ENCODE data around the gene CPTP.
"Not testable (repeated sequence)": the region's sequence is repeated elsewhere in the genome, so short reads cannot be mapped to it uniquely, and the experiment has no call there.

The CPTP gene

DNA sequence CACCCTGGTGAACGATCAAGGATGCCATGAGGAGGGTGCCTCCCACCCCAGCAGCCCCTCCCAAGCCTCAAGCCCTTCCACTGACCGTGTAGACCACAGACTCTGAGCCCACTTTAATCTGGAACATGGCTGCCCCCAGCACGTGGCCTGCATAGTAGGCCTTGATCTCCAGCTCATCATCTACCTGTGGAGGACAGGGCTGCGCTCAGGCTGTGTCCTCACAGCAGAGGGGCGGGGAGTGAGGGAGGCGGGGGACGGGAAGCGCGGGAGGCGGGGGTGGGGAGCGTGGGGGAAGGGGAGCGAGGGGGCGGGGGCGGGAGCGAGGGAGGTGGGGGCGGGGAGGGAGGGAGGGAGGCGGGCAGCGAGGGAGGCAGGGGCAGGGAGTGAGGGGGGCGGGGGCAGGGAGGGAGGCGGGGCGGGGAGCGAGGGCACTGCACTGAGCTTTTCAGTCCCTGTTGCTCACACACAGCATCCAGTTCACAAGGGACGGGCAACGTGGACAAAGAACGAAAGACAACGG, 9.1 kb upstream of the CPTP start:
- Histone ChIP-seq H3K27ac (ENCODE audit: low read length) (no peak overlapping the region), H3K9ac (ENCODE audit: low read depth, low read length) (no peak overlapping the region), H2AFZ (ENCODE audit: low read depth, low read length) (no peak overlapping the region), H3K36me3 (ENCODE audit: insufficient read depth, low read length) (peaks cover 85% of the 10 kb centered on the region), H3K4me1 (ENCODE audit: insufficient read depth, low read length) (peaks cover 7% of the 10 kb centered on the region), H3K4me3 (ENCODE audit: low read depth in 1 of 2, low read length in 2 of 2) (no peak overlapping the region), H3K9me3 (ENCODE audit: insufficient read depth, low read length, severe bottlenecking) (no peaks in the 10 kb centered on the region), H3K27me3 (ENCODE audit: insufficient read depth, low read length, poor library complexity) (no peaks in the 10 kb centered on the region), H3K4me2 (ENCODE audit: insufficient read depth, low read length) (no peak overlapping the region), H3K79me2 (ENCODE audit: insufficient read depth, low read length) (peaks cover 69% of the 10 kb centered on the region), H4K20me1 (ENCODE audit: insufficient read depth, low read length) (peaks cover 70% of the 10 kb centered on the region)
- TF ChIP-seq EZH2 (IDR thresholded peaks at IDR 0.05; ENCODE audit: borderline replicate concordance, low read depth, low read length, severe bottlenecking), result no peak
- TF ChIP-seq, protein P1, sequence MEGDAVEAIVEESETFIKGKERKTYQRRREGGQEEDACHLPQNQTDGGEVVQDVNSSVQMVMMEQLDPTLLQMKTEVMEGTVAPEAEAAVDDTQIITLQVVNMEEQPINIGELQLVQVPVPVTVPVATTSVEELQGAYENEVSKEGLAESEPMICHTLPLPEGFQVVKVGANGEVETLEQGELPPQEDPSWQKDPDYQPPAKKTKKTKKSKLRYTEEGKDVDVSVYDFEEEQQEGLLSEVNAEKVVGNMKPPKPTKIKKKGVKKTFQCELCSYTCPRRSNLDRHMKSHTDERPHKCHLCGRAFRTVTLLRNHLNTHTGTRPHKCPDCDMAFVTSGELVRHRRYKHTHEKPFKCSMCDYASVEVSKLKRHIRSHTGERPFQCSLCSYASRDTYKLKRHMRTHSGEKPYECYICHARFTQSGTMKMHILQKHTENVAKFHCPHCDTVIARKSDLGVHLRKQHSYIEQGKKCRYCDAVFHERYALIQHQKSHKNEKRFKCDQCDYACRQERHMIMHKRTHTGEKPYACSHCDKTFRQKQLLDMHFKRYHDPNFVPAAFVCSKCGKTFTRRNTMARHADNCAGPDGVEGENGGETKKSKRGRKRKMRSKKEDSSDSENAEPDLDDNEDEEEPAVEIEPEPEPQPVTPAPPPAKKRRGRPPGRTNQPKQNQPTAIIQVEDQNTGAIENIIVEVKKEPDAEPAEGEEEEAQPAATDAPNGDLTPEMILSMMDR (IDR thresholded peaks at IDR 0.05; ENCODE audit: borderline replicate concordance, extremely low read depth, low read length, poor library complexity, severe bottlenecking), result no peak
- DNase-seq (no peak), ATAC-seq (ENCODE audit: insufficient read depth, low read depth) (no peak)

DNA sequence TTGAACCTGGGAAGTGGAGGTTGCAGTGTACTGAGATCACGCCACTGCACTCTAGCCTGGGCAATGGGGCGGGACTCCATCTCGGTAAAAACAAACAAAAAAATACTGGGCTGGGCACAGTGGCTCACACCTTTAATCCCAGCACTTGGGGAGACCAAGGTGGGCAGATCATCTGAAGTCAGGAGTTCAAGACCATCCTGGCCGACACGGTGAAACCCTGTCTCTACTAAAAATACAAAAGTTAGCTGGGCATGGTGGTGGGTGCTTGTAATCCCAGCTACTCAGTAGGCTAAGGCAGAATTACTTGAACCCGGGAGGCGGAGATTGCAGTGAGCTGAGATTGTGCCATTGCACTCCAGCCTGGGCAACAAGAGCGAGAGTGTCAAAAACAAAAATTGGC, 8.4 kb upstream of the CPTP start:
- not testable (repeated sequence) for DNase-seq; ATAC-seq (ENCODE audit: insufficient read depth, low read depth); H2AFZ ChIP-seq (ENCODE audit: low read depth, low read length); H3K27ac ChIP-seq (ENCODE audit: low read length); H3K4me3 ChIP-seq (ENCODE audit: low read depth in 1 of 2, low read length in 2 of 2); H3K9ac ChIP-seq (ENCODE audit: low read depth, low read length); H3K4me2 ChIP-seq (ENCODE audit: insufficient read depth, low read length); H3K27me3 ChIP-seq (ENCODE audit: insufficient read depth, low read length, poor library complexity); H3K9me3 ChIP-seq (ENCODE audit: insufficient read depth, low read length, severe bottlenecking)
- H3K79me2 ChIP-seq (ENCODE audit: insufficient read depth, low read length), result peaks cover 73% of the 10 kb centered on the region
- H3K4me1 ChIP-seq (ENCODE audit: insufficient read depth, low read length), result peaks cover 10% of the 10 kb centered on the region
- H3K36me3 ChIP-seq (ENCODE audit: insufficient read depth, low read length), result peaks cover 85% of the 10 kb centered on the region
- peaks cover 74% of the 10 kb centered on the region for H4K20me1 ChIP-seq (ENCODE audit: insufficient read depth, low read length)

DNA sequence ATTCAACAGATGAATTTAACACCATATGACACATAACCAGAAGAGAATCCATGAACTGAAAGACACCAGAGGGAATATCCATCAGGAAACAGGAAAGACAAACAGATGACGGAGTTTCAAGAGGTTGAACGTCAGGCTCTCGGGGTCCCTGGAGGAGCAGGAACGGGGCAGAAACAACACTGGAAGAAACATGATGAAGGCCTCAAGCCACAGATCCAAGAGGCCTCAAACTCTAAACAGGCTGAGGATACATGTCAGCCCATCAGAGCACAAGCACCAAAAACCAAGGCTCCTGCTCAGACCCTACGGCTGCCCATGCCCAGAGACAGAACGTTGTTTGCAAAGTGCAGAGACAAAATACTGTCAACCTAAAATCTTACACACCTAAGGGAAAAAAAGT, 7.2 kb upstream of the CPTP start:
- TF ChIP-seq, protein P1 (IDR thresholded peaks at IDR 0.05; ENCODE audit: borderline replicate concordance, extremely low read depth, low read length, poor library complexity, severe bottlenecking), result no peak
- TF ChIP-seq EZH2 (IDR thresholded peaks at IDR 0.05; ENCODE audit: borderline replicate concordance, low read depth, low read length, severe bottlenecking), result no peak
- no peak overlapping the region for H2AFZ ChIP-seq (ENCODE audit: low read depth, low read length)
- no peak overlapping the region for H3K27ac ChIP-seq (ENCODE audit: low read length)
- peaks cover 82% of the 10 kb centered on the region for H3K36me3 ChIP-seq (ENCODE audit: insufficient read depth, low read length)
- H3K9me3 ChIP-seq (ENCODE audit: insufficient read depth, low read length, severe bottlenecking), result no peaks in the 10 kb centered on the region
- no peaks in the 10 kb centered on the region for H3K27me3 ChIP-seq (ENCODE audit: insufficient read depth, low read length, poor library complexity)
- H4K20me1 ChIP-seq (ENCODE audit: insufficient read depth, low read length), result peaks cover 78% of the 10 kb centered on the region
- no peak overlapping the region for H3K4me3 ChIP-seq (ENCODE audit: low read depth in 1 of 2, low read length in 2 of 2)
- DNase-seq, result no peak
- H3K9ac ChIP-seq (ENCODE audit: low read depth, low read length), result no peak overlapping the region
- no peak overlapping the region for H3K4me2 ChIP-seq (ENCODE audit: insufficient read depth, low read length)
- ATAC-seq (ENCODE audit: insufficient read depth, low read depth), result no peak
- H3K79me2 ChIP-seq (ENCODE audit: insufficient read depth, low read length), result peaks cover 82% of the 10 kb centered on the region
- peaks cover 22% of the 10 kb centered on the region for H3K4me1 ChIP-seq (ENCODE audit: insufficient read depth, low read length)

DNA sequence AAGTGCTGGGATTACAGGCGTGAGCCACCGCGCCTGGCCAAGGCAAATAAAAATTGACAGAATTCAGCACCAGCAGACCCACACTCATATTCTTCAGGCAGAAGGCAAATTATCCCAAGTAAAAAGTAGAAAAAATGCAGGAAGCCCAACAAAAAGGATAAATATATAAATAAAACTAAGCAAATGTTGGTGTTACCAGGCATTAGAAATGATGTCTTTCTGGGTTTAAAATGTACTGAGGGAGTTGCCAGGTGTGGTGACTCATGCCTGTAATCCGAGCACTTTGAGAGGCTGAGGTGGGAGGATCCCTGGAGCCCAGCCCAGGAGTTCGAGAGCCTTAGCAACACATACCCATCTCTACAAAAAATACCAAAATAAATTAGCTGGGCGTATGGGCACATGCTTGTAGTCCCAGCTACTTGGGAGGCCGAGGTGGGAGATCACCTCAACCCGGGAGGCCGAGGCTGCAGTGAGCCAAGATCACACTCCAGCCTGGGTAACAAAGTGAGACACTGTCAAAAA, 6.4 kb upstream of the CPTP start:
- H3K4me3 ChIP-seq (ENCODE audit: low read depth in 1 of 2, low read length in 2 of 2), result no peak overlapping the region
- no peak for TF ChIP-seq EZH2 (IDR thresholded peaks at IDR 0.05; ENCODE audit: borderline replicate concordance, low read depth, low read length, severe bottlenecking)
- TF ChIP-seq, protein P1 (IDR thresholded peaks at IDR 0.05; ENCODE audit: borderline replicate concordance, extremely low read depth, low read length, poor library complexity, severe bottlenecking), result no peak

More for the DNA sequence above, 6.4 kb upstream of the CPTP start:
- Histone ChIP-seq H3K27ac (ENCODE audit: low read length) (no peak overlapping the region), H3K4me2 (ENCODE audit: insufficient read depth, low read length) (no peak overlapping the region), H3K79me2 (ENCODE audit: insufficient read depth, low read length) (peaks cover 81% of the 10 kb centered on the region), H2AFZ (ENCODE audit: low read depth, low read length) (no peak overlapping the region), H3K36me3 (ENCODE audit: insufficient read depth, low read length) (peaks cover 80% of the 10 kb centered on the region), H3K9ac (ENCODE audit: low read depth, low read length) (no peak overlapping the region), H3K9me3 (ENCODE audit: insufficient read depth, low read length, severe bottlenecking) (no peaks in the 10 kb centered on the region), H3K27me3 (ENCODE audit: insufficient read depth, low read length, poor library complexity) (no peaks in the 10 kb centered on the region), H3K4me1 (ENCODE audit: insufficient read depth, low read length) (peaks cover 28% of the 10 kb centered on the region), H4K20me1 (ENCODE audit: insufficient read depth, low read length) (peaks cover 76% of the 10 kb centered on the region)
- no peak for DNase-seq
- ATAC-seq (ENCODE audit: insufficient read depth, low read depth), result no peak

Measured in DND-41 (cell line).